NB4 (cell line): ENCODE data around the gene DNAJC13.

Experiments
- DNase-seq: peaks from one replicate; pipeline ENCODE4 v3.0.0; 2010; ENCODE audit warnings: low read depth
- H3K4me3 ChIP-seq: one replicate; pipeline ENCODE4 v1.5.1; 2011; ENCODE audit warnings: mild to moderate bottlenecking, low read depth, low read length, moderate library complexity
- CTCF ChIP-seq: IDR thresholded peaks from one replicate; pipeline ENCODE4 v1.5.1; 2012; ENCODE audit warnings: low read depth, low read length
- MAX ChIP-seq: IDR thresholded peaks from 2 replicates; pipeline ENCODE4 v1.6.1; 2011; ENCODE audit warnings: low read depth, low read length
- MYC ChIP-seq: IDR thresholded peaks from 2 replicates; pipeline ENCODE4 v1.6.1; 2011; ENCODE audit warnings: low read depth, low read length
- POLR2A ChIP-seq: IDR thresholded peaks from 2 replicates; pipeline ENCODE4 v1.6.1; 2011; ENCODE audit warnings: mild to moderate bottlenecking; ENCODE audit not compliant: insufficient read length; ENCODE audit errors: extremely low read depth

The DNAJC13 gene

GRCh38 chr3:132521901-132522300 is 104.6 kb downstream of the DNAJC13 start:
- no peak overlapping the region for H3K4me3 ChIP-seq
- no peak for DNase-seq
- TF ChIP-seq CTCF (no peak), MYC (no peak)

GRCh38 chr3:132522353-132522752 is 105.1 kb downstream of the DNAJC13 start:
- DNase-seq: no peak
- TF ChIP-seq CTCF (no peak), POLR2A (no peak), MYC (no peak), MAX (no peak)
- no peak overlapping the region for H3K4me3 ChIP-seq

- TF ChIP-seq MAX: no peak
- TF ChIP-seq MYC: no peak
- H3K4me3 ChIP-seq: no peak overlapping the region
- DNase-seq: no peak
These were observed 113.3 kb downstream of the DNAJC13 start for GRCh38 chr3:132530624-132531023.

DNA sequence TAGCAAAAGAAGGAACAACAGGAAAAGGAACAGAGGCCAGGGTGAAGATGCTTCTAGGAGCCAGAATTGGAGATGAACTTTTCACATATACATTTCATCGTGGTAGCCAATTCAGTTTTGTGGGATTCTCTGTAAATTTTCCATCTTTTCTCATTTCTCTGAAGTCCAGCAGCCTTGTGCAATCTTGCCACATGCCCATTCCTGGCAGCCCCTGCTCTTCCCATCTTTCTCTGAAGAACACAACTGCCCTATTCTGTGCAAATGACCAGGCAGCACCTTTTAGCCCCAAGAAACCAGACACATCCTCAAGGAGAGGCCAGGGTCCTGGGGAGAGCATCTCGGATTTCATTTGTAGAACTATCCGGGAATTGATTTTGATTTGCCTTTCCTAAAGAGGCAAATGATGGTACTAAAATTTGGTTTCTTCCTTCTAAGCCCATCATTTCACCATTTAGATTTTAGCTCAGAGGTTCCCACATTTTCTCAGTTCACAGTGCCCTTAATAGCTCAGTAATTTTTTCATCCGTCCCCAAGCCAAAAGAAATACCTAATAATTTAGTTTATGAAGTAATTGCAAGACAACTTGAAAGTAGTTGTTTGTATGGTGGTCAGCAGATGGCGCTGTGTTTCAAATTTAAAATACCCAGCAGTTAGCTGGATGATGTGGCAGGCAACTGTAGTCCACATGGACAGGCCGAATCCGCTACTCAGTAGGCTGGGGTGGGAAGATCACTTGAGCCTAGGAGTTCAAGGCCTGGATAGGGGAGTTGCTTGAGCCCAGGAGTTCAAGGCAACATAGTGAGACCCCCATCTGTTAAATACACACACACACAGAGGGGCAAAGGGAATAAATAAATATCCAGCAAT is 118.5 kb downstream of the DNAJC13 start:
- TF ChIP-seq POLR2A (no peak), MYC (no peak), CTCF (peak; percentile 35), MAX (peak; percentile 46; the same call in 1 of the 2 replicates)

GRCh38 chr3:132536442-132537153 is 119.3 kb downstream of the DNAJC13 start:
- TF ChIP-seq CTCF: no peak
- TF ChIP-seq MYC: no peak
- TF ChIP-seq MAX: no peak
- no peak for TF ChIP-seq POLR2A
- DNase-seq: peak; percentile 27

More for the DNA sequence above, 118.5 kb downstream of the DNAJC13 start:
- DNase-seq: peak; percentile 78
- H3K4me3 ChIP-seq: no peak overlapping the region

DNA sequence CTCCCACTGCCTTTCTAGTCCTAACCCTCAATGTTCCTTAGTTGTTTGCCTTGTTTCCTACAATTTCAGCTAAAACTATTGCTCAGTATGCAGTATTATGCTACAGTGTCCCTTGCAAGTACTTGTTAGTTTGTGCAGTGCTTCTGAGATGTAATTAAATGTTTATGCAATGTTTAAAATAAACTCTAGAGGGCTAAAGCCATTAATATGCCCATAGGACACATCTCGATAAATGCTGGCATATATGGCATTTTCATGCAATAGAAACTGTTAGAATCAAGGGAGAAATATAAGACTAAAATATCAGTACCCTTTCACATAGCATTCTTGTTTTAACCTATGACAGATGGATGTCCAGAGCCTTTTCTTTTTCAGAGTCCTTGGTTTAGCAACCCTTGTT is 120.0 kb downstream of the DNAJC13 start:
- DNase-seq: no peak
- H3K4me3 ChIP-seq: no peak overlapping the region
- no peak for TF ChIP-seq MAX
- TF ChIP-seq POLR2A: no peak
- no peak for TF ChIP-seq CTCF
- TF ChIP-seq MYC: no peak

More at GRCh38 chr3:132536442-132537153, 119.3 kb downstream of the DNAJC13 start:
- no peak overlapping the region for H3K4me3 ChIP-seq
